Endothelial cell (in vitro differentiated cells): ENCODE measurements around the gene KIF23. TPM values are rescaled to one million over a fixed set of nuclear protein-coding genes. Genes with fewer than 3 reads are reported as not detected.
"Not testable (repeated sequence)": the region's sequence is repeated elsewhere in the genome, so short reads cannot be mapped to it uniquely, and the experiment has no call there.

Experiments
- DNase-seq: peaks from one replicate; pipeline ENCODE4 v3.0.0; 2021; ENCODE audit warnings: low spot score
- H3K27ac Mint-ChIP-seq: one replicate; pipeline ENCODE4 v1.8.0; 2021; ENCODE audit warnings: mixed read lengths, inconsistent platforms; ENCODE audit not compliant: unreplicated experiment
- H3K27me3 Mint-ChIP-seq: one replicate; pipeline ENCODE4 v1.8.0; 2021; ENCODE audit warnings: mild to moderate bottlenecking, moderate library complexity, mixed read lengths, inconsistent platforms; ENCODE audit not compliant: unreplicated experiment
- H3K36me3 Mint-ChIP-seq: one replicate; pipeline ENCODE4 v1.8.0; 2021; ENCODE audit warnings: mild to moderate bottlenecking, low read depth, mixed read lengths, inconsistent platforms; ENCODE audit not compliant: unreplicated experiment
- H3K4me1 Mint-ChIP-seq: one replicate; pipeline ENCODE4 v1.8.0; 2021; ENCODE audit warnings: mild to moderate bottlenecking, mixed read lengths, inconsistent platforms; ENCODE audit not compliant: unreplicated experiment
- H3K4me3 Mint-ChIP-seq: one replicate; pipeline ENCODE4 v1.8.0; 2021; ENCODE audit warnings: mild to moderate bottlenecking, mixed read lengths, inconsistent platforms; ENCODE audit not compliant: unreplicated experiment
- H3K9me3 Mint-ChIP-seq: one replicate; pipeline ENCODE4 v1.8.0; 2021; ENCODE audit warnings: mixed read lengths, inconsistent platforms; ENCODE audit not compliant: unreplicated experiment
- total RNA-seq: library from RNA; stranded (reverse); fragmentation: NEBNext Ultra II Directional; extraction: Animal tissue kit (Norgen Biotek cat#: 25700); gene quantifications from one replicate; pipeline ENCODE4 v1.2.1, GENCODE V29; 2021; ENCODE audit not compliant: unreplicated experiment
- TF ChIP-seq, protein P1 (sequence below): fragments of 200-600 bp; sonication (generic); IDR thresholded peaks from one replicate; pipeline ENCODE4 v1.5.0; 2021; ENCODE audit warnings: antibody characterized with exemption; ENCODE audit not compliant: unreplicated experiment

Gene KIF23
- total RNA-seq, 1 donor from 2014 or later = 9.5 TPM

DNA sequence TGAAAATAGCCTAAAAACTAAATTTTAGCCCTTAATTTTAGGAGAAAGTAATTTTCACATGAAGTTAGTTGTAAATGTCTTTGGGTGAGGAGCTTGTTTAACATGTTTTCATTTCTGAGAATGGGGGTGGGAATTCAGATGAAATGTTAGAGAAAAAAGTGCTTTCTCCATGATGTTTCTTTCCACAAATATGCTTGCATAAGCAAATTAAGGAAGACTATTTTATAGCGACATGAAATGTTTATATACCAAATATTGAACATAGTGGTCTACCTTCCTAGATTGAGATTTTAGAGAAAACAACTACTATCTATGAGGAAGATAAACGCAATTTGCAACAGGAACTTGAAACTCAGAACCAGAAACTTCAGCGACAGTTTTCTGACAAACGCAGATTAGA lies 25.5 kb downstream of the KIF23 start:
- TF ChIP-seq, protein P1, sequence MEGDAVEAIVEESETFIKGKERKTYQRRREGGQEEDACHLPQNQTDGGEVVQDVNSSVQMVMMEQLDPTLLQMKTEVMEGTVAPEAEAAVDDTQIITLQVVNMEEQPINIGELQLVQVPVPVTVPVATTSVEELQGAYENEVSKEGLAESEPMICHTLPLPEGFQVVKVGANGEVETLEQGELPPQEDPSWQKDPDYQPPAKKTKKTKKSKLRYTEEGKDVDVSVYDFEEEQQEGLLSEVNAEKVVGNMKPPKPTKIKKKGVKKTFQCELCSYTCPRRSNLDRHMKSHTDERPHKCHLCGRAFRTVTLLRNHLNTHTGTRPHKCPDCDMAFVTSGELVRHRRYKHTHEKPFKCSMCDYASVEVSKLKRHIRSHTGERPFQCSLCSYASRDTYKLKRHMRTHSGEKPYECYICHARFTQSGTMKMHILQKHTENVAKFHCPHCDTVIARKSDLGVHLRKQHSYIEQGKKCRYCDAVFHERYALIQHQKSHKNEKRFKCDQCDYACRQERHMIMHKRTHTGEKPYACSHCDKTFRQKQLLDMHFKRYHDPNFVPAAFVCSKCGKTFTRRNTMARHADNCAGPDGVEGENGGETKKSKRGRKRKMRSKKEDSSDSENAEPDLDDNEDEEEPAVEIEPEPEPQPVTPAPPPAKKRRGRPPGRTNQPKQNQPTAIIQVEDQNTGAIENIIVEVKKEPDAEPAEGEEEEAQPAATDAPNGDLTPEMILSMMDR = no peak
- Mint-ChIP-seq H3K27me3 (no peaks in the 10 kb centered on the region), H3K4me3 (no peak overlapping the region), H3K36me3 (no peaks in the 10 kb centered on the region), H3K9me3 (no peaks in the 10 kb centered on the region), H3K27ac (no peak overlapping the region), H3K4me1 (no peaks in the 10 kb centered on the region)
- no peak for DNase-seq

DNA sequence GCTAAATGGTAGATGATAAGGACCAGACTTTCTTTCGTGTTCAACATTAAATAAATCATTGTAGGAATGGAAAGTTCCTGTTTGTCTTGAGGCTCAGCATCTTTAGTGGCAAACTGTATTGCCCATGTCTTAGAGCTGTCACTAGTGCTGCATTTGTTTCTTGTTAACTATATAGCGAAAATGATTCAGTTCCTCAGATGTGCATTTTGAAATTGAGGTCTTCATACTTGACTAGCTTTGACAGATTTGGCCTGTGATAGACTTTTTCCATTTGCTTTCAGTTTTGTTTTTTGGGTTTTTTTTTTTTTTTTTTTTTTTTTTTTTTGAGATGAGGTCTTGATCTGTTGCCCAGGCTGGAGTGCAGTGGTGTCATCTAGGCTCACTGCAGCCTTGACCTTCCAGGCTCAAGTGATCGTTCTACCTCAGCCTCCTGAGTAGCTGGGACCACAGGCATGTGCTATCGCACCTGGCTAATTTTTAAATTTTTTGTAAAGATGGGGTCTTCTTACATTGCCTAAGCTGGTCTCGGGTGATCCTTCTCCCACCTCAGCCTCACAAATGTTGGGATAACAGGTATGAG lies 29.0 kb downstream of the KIF23 start:
- TF ChIP-seq, protein P1 = no peak
- no peaks in the 10 kb centered on the region for H3K9me3 Mint-ChIP-seq
- H3K4me3 Mint-ChIP-seq = no peak overlapping the region
- no peaks in the 10 kb centered on the region for H3K4me1 Mint-ChIP-seq
- no peaks in the 10 kb centered on the region for H3K27me3 Mint-ChIP-seq
- H3K27ac Mint-ChIP-seq = no peak overlapping the region
- no peaks in the 10 kb centered on the region for H3K36me3 Mint-ChIP-seq
- no peak for DNase-seq

DNA sequence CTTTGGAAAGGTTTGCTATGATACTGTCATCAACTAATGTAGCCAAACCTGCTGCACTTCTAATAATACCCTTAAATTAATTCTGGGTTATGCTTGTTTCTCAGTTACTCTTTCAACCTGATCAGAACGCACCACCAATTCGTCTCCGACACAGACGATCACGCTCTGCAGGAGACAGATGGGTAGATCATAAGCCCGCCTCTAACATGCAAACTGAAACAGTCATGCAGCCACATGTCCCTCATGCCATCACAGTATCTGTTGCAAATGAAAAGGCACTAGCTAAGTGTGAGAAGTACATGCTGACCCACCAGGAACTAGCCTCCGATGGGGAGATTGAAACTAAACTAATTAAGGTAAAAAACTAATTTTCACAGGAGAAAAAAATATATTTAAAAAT lies 30.5 kb downstream of the KIF23 start:
- Mint-ChIP-seq H3K27ac (no peak overlapping the region), H3K4me3 (no peak overlapping the region), H3K36me3 (no peaks in the 10 kb centered on the region), H3K4me1 (no peaks in the 10 kb centered on the region), H3K27me3 (no peaks in the 10 kb centered on the region), H3K9me3 (no peaks in the 10 kb centered on the region)
- DNase-seq = no peak
- TF ChIP-seq, protein P1 = no peak

DNA sequence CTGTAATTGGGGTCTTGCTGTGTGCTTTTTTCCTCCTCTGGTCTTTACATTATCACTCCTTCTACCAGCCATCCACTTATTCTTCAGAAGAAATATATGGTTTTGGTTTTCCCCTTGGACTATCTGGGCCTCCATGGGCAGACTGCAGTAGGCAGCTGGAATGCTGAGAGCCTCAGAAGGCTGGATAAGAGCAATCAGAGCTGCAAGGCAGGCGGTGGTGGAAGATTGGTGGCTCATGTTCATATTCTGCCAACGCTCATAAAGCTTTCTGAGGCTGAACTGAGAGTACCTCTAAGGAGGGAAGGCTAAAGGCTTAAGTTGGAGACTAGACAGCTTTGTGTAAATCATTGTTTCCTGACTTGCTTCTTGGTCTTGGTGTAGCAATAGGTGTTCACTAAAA lies 32.8 kb downstream of the KIF23 start:
- Mint-ChIP-seq H3K36me3 (no peaks in the 10 kb centered on the region), H3K4me3 (no peak overlapping the region)

DNA sequence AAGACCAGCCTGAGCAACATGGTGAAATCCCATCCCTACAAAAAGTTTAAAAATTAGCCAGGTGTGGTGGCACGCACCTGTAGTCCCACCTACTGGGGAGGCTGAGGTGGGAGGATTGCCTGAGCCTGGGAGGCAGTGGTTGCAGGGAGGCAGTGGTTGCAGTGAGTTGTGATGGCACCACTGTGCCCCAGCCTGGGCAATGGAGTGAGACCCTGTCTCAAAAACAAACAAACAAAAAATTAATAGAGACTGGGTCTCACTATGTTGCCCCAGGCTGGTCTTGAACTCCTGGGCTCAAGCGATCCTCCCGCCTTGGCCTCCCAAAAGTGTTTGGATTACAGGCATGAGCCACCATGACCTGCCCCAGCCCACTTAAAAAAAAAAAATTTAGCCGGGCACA lies 36.1 kb downstream of the KIF23 start:
- not testable (repeated sequence) for H3K9me3 Mint-ChIP-seq, H3K36me3 Mint-ChIP-seq, H3K27me3 Mint-ChIP-seq, H3K27ac Mint-ChIP-seq, H3K4me3 Mint-ChIP-seq, DNase-seq
- peaks cover 24% of the 10 kb centered on the region for H3K4me1 Mint-ChIP-seq

More for the DNA sequence above, 32.8 kb downstream of the KIF23 start:
- TF ChIP-seq, protein P1 = no peak
- Mint-ChIP-seq H3K27me3 (no peaks in the 10 kb centered on the region), H3K9me3 (no peaks in the 10 kb centered on the region), H3K4me1 (peaks cover 3% of the 10 kb centered on the region), H3K27ac (no peak overlapping the region)
- DNase-seq = no peak
